GM12891 (cell line): ENCODE results near the gene ZNF79.

ENCODE experiments used
- POLR2A ChIP-seq: IDR thresholded peaks from 2 replicates; pipeline ENCODE4 v1.6.1; 2011; ENCODE audit warnings: low read depth, low read length, control low read depth
- POLR2AphosphoS5 ChIP-seq: IDR thresholded peaks from 2 replicates; pipeline ENCODE4 v1.6.1; 2011; ENCODE audit warnings: low read depth, low read length, control low read depth
- POU2F2 ChIP-seq: IDR thresholded peaks from 2 replicates; pipeline ENCODE4 v1.6.1; 2011; ENCODE audit warnings: low read depth, mild to moderate bottlenecking, control low read depth, low read length, moderate library complexity
- TAF1 ChIP-seq: IDR thresholded peaks from 2 replicates; pipeline ENCODE4 v1.6.1; 2011; ENCODE audit warnings: low read depth, low read length, control low read depth

DNA sequence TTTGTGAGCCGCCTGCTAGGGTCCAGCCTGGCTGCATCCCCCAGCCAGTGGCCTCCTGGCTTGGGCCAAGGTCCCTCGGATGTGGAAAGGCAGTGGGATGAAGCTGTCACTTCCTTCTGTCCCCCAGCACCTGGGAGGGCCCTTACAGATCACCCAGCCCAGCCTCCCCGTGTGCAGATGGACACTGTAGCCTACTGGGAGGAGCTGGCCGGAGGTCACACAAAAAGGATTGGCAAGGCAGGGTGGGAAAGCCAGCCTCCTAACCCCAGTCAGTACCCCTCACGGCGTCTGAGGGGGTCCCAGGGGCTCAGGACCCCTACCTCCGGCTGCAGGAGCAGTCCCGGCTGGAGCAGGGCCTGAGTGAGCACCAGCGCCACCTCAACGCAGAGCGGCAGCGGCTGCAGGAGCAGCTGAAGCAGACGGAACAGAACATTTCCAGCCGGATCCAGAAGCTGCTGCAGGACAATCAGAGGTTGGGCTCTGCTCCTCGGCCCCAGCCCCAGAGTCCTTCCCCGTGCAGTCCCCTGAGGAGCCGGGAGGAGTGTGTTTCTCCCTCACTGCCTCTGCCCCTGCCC, 55.4 kb downstream of the ZNF79 start:
- TF ChIP-seq TAF1 (no peak), POLR2AphosphoS5 (no peak), POLR2A (no peak), POU2F2 (no peak)
